ENCODE results near the gene HOXC12.

Gene HOXC12

GRCh38 chr12:53940443-53941014 lies 14.2 kb upstream of the HOXC12 start:
- no peak for DNase-seq (ENCODE audit: low read depth in 2 of 2)

DNA sequence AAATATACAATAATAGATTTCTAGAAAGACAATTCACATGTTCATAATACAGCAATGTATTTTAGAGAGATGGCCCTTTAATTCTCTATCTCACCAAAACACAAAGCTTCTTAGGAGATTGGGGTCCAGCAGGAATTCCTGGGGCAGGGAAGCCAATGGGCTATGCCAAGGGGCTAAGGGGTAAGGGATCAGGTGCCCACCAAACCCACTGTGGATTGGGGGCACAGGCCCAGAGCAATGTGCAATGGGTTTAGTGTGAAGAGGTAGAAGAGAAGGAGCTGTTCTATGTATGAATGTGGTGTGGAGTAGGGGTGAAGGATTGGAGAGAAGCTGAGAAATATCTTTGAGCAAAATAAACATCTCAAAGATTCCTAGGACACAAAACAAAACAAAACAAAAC lies 13.5 kb upstream of the HOXC12 start:
- DNase-seq (ENCODE audit: low read depth in 2 of 2), result no peak

DNA sequence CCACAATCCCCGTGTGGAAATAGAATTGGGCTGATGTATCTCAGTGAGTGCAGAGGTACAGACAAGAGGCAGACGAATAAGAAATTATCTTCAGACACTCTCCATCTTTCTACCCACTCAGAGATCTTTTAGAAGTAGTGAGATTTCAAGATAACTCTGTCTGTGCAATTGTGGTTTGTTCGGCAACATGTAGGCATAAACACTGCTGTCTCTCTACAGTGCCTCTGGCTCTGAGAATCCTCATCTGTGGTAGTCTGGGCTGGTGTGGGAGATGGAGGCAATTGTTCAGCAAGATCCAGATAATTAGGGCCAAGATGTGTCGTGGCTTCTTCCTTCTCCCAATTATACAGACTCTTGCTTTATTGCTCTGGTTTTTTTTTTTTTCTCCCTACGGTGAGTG lies 13.0 kb upstream of the HOXC12 start:
- DNase-seq (ENCODE audit: low read depth in 2 of 2), result no peak

DNA sequence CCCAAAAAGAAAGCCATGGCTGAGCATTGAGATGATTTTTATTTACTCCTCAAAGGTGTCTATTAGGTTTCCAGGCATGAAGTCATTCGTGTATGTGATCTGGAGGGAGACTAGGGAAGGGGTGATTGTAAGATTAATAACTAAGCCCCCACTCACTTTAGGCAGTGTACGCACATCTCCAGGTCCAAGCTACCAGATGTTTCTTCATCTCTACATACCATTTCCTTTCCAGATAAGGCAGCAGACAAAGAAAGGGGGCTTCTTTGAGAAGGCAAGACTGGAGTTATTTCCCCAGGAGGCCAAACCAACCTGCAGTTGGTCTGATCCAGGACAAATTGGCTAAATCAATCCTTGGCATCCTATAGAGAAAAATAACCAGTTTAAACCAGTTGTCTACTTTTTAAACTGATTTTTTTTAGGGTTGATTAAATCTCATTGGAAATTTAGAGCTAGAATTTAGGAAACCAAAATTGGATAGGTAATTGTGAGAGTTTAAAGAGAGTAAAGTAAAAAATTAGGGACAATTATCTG lies 12.2 kb upstream of the HOXC12 start:
- no peak for DNase-seq (ENCODE audit: low read depth in 2 of 2)

DNA sequence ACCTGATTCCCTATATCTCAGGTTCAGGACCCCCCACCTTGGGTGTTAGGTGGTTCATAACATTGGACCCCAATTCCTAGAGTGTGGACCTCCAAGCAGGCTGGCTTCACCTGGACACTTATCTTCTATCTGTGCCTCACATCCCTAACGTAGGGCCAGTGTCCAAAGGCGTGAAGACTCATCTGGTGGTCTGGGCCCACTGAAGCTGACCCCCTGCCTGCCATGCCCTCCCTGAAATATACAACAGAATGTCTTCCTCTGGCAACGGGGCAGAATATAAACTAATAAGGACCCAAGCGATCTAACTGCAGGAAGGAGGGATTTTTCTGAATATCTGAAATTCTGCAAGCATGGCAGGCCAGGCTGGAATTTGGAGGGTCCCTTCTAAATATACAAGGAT lies 10.5 kb upstream of the HOXC12 start:
- no peak for DNase-seq (ENCODE audit: low read depth in 2 of 2)

DNA sequence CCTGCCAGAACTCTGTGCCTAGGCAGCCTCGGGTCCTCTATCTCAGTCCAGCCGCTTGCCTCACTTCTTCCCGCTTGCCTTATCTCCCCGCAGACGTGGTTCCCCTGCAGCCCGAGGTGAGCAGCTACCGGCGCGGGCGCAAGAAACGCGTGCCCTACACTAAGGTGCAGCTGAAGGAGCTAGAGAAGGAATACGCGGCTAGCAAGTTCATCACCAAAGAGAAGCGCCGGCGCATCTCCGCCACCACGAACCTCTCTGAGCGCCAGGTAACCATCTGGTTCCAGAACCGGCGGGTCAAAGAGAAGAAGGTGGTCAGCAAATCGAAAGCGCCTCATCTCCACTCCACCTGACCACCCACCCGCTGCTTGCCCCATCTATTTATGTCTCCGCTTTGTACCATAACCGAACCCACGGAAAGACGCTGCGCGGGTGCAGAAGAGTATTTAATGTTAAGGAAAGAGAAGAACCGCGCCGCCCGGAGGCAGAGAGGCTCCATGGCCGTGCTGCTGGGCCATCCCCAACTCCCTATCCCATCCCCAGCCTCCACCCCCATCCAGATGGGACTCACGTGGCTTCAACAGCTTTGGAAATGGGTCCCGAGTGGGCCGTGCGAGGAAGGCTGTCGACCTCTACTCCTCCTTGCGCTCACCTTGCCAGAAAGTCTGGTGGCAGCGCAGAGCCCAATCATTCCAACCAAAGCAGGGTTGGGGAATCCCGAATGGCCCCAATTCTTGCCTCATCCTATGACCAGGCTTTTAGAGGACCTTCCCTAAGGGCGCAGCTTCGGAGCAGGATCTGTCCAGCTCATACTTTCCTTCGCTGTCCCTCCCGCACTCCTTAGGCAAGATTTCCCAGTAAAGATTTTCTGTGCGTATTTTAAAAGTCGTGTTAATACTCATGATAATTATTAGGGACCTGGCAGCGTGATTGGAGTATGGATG lies 9.5 kb upstream of the HOXC12 start:
- no peak for DNase-seq (ENCODE audit: low read depth in 2 of 2)

DNA sequence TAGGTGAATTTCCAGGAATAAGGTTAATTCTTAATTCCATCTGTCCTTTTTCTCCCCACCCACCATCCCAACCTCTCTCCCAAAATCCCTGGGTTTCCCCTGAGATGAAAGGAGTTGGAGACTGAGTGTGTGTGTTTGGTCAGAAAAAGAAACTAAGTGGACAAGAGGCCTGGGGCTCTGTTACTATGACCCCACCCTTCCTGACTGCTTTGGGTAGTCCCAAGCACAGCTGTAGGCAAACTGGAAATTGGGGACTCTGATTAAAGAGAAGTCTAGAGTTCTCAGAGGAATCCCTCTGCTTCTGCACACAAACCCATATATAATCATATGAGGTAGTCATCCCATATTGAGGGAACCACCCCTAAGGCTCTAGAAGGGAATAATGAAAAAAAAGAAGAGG lies 7.0 kb upstream of the HOXC12 start:
- DNase-seq (ENCODE audit: low read depth in 2 of 2), result no peak

- no peak for DNase-seq (ENCODE audit: low read depth in 2 of 2)
Measured at GRCh38 chr12:53948650-53949593, 5.8 kb upstream of the HOXC12 start.

GRCh38 chr12:53949631-53950436 lies 4.9 kb upstream of the HOXC12 start:
- DNase-seq (ENCODE audit: low read depth in 2 of 2), result no peak

- DNase-seq (ENCODE audit: low read depth in 2 of 2), result no peak
Measured at GRCh38 chr12:53950437-53950773, 4.3 kb upstream of the HOXC12 start.

GRCh38 chr12:53950789-53951576 lies 3.7 kb upstream of the HOXC12 start:
- no peak for DNase-seq (ENCODE audit: low read depth in 2 of 2)

- DNase-seq (ENCODE audit: low read depth in 2 of 2), result no peak
Measured at GRCh38 chr12:53951577-53952334, 2.9 kb upstream of the HOXC12 start.

DNA sequence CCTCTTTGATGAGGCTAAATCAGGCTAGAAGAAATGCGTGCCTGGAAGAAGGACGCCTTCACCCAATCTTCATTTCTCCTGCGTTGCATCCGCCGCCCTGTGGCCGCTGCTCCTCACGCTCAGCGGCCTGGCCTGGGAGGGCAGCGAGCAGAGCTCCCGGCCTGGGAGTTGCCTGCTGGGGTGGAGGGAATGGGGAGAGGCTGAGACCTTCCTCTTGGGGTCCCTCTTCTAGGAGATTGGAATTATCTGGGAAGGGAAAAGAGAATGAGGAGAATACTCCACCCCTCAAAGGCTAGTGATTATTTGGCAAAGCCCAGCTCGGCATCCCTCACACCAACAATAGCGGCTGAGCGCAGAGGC lies 2.4 kb upstream of the HOXC12 start:
- DNase-seq (ENCODE audit: low read depth in 2 of 2), result no peak

DNA sequence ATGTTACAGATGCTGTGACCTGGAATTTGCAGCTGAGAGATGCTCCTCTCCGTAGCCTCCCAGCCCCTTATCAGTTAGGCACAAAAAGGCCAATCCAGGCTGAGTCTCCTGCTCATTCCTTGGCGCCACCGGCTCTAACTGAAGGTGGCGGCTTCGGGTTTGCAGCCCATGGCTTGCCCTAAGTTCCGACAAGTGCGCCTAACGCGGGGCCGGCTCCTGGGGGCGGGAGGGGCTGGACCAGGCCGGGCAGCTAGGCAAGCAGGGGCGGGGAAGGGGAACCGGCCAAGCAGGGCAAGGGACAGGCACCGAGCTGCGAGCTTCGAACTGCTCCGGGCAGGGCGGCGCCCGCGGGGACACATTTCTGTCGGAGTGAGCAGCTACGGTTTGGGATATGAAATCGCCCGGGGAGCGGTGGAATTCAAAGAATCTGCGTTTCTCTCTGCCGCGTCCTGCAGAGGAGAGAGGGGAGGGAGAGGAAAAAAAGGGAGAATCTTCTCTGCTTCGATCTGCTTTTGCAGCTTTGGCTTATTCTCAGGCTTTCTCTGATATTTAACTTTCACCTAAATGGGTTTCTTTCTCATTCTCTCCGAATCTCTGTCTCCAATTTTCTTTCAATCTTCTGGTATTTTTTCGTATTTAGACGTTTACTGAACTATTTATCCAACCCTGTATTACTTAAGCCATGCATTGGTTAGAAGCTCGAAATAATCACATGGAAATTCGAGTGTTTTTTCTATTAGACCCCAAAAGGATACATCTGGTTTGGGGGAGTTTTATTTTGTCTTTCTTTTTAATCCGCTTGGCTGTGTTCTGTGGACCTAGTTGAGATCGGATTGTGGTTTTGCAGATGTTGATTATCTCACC lies 1.6 kb upstream of the HOXC12 start:
- no peak for DNase-seq (ENCODE audit: low read depth in 2 of 2)

DNA sequence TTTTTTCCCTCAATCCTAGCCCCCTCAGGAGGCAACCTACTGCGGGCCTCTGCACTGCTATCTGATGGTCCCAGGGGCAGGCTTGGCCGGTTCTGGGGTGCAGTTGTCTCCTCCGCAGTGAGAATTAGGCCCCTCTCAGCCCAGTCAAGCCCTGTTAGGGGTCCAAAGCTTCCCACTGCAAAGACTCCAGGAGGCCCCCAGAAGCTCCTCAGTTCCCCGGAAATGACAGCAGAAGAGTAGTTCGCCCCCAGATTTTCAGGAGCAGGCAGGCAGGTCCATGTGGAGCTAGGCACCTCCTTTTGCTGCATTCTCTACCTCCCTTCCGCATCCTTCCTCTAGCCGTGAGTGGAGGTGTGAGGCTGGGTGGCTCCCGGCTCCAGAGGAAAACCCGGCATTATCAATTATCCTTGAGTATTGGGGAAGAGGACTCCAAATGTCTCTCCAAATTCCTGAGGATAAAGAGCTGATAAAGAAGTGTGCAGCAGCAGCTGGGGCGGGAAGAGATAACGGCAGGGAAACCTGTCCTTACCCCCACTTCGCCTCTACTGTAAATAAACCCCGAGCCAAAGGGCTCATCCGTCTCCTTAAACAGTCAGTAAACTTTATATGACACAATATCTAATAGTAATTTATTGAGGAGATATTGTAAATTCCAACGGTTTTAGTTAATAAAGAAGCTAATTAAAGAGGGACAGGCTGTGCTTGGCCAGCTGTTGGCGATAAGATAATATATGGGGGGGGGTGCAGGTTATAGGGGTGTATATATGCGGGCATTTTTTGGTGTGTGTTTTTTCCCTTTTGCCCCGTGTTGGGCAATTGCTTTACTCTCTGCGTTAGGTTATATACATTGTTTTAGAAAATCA lies 641 bp upstream of the HOXC12 start:
- DNase-seq (ENCODE audit: low read depth in 2 of 2), result no peak

DNA sequence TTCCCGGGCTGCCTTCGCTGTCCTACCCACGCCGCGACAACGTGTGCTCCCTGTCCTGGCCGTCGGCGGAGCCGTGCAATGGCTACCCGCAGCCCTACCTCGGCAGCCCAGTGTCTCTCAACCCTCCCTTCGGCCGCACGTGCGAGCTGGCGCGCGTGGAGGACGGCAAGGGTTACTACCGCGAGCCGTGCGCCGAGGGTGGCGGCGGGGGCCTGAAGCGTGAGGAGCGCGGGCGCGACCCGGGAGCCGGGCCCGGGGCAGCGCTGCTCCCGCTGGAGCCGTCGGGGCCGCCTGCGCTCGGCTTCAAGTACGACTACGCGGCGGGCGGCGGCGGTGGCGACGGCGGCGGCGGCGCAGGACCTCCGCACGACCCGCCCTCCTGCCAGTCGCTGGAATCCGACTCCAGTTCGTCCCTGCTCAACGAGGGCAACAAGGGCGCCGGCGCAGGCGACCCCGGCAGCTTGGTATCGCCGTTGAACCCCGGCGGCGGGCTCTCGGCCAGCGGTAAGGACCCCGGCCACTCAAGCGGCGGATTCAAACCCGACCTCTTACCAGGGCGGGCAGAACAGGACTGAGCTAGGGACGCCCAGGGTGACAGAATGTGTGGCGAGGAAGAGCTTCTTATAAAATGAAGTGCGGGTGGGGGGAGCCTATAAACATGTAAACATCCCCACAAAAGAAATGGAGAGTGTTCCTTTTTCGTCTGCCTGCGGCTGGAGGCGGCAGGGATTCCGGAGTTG lies 503 bp downstream of the HOXC12 start:
- DNase-seq (ENCODE audit: low read depth in 2 of 2), result no peak

GRCh38 chr12:53955776-53956250 lies 1.1 kb downstream of the HOXC12 start:
- DNase-seq (ENCODE audit: low read depth in 2 of 2), result no peak

All from stimulated activated CD8-positive, alpha-beta memory T cell treated with anti-CD3 and anti-CD28 coated beads, Interleukin-7, amount 100 ng/mL, for 1 hour (primary cell).